Motor neuron (in vitro differentiated cells): Measurements from ENCODE around the gene RALGPS1. TPM values are rescaled to one million over a fixed set of nuclear protein-coding genes. Genes with fewer than 3 reads are reported as not detected.

Source experiments
- ATAC-seq, 8 experiments: fragments of 200-7000 bp; cut with Tn5 transposase; replicated peaks in 6 of 8; 2 replicates each; pipeline ENCODE4 v1.8.0; 2021; ENCODE audit warnings: mild to moderate bottlenecking in 8 of 8, moderate library complexity in 8 of 8
- H3K27ac ChIP-seq, 2 donors: fragments of 250-450 bp; sonication (Bioruptor Pico); 2 replicates each; pipeline ENCODE4 v1.9.0; 2021; ENCODE audit warnings: antibody characterized with exemption in 2 of 2, mild to moderate bottlenecking in 2 of 2, moderate library complexity in 1 of 2
- H3K4me1 ChIP-seq, 2 donors: fragments of 250-450 bp; sonication (Bioruptor Pico); replicated peaks in 1 of 2; 2 replicates each; pipeline ENCODE4 v1.6.1; 2021; ENCODE audit warnings: antibody characterized with exemption in 2 of 2, mild to moderate bottlenecking in 2 of 2, moderate library complexity in 1 of 2
- H3K4me3 ChIP-seq, 5 donors: fragments of 250-450 bp; sonication (Bioruptor Pico); 2 replicates each; pipeline ENCODE4 v1.9.0; 2021; ENCODE audit warnings: antibody characterized with exemption in 5 of 5, mild to moderate bottlenecking in 5 of 5, moderate library complexity in 4 of 5
- WGBS, 10 experiments: fragments of 450-650 bp; shearing (Covaris generic); methylation state at CpG; one replicate each; pipeline ENCODE4 v1.0.0; 2022; 5-methylcytosine and 5-hydroxymethylcytosine counted together
- in situ Hi-C, 9 experiments: fragments of 400-800 bp; cut with MboI; loops; one replicate each; pipeline ENCODE4 v1.15.0; 2021; ENCODE audit warnings: low sequenced_read_pairs in 9 of 9, low pct_unique_long_range_greater_than_20kb in 2 of 9; ENCODE audit not compliant: unreplicated experiment in 9 of 9
- total RNA-seq, 8 experiments: library from RNA; unstranded; fragments of 300-600 nt; gene quantifications; 2 replicates each; pipeline versions ENCODE4 v1.2.3 to v1.2.4, GENCODE V29; 2022

The RALGPS1 gene
- total RNA-seq, 8 experiments from 2014 or later = 4.3 to 29.6 (median 17.3) TPM

- no peak overlapping the region for H3K27ac ChIP-seq
- peaks cover 3 to 5% of the 10 kb centered on the region in 2 donors for H3K4me1 ChIP-seq
- no peak overlapping the region for H3K4me3 ChIP-seq
- WGBS, 10 experiments = 40 to 100% (median 79%) methylated on average over 1 to 2 of the region's 2 CpGs; no CpG with 5 or more reads in 4 of the 10 experiments
- in situ Hi-C loops = no loop called here
- peak in 3 of 8 experiments; percentile 17 to 49 (median 43) for ATAC-seq
Measured at GRCh38 chr9:127027694-127028093, 113.1 kb downstream of the RALGPS1 start.

GRCh38 chr9:127029548-127029947 lies 115.0 kb downstream of the RALGPS1 start:
- ATAC-seq = no peak
- no peak overlapping the region for H3K27ac ChIP-seq
- H3K4me3 ChIP-seq = no peak overlapping the region
- in situ Hi-C loops = no loop called here
- H3K4me1 ChIP-seq = peaks cover 3 to 5% of the 10 kb centered on the region in 2 donors
- WGBS, 10 experiments = 79 to 100% (median 87%) methylated on average over 1 to 6 of the region's 11 CpGs; no CpG with 5 or more reads in 6 of the 10 experiments

DNA sequence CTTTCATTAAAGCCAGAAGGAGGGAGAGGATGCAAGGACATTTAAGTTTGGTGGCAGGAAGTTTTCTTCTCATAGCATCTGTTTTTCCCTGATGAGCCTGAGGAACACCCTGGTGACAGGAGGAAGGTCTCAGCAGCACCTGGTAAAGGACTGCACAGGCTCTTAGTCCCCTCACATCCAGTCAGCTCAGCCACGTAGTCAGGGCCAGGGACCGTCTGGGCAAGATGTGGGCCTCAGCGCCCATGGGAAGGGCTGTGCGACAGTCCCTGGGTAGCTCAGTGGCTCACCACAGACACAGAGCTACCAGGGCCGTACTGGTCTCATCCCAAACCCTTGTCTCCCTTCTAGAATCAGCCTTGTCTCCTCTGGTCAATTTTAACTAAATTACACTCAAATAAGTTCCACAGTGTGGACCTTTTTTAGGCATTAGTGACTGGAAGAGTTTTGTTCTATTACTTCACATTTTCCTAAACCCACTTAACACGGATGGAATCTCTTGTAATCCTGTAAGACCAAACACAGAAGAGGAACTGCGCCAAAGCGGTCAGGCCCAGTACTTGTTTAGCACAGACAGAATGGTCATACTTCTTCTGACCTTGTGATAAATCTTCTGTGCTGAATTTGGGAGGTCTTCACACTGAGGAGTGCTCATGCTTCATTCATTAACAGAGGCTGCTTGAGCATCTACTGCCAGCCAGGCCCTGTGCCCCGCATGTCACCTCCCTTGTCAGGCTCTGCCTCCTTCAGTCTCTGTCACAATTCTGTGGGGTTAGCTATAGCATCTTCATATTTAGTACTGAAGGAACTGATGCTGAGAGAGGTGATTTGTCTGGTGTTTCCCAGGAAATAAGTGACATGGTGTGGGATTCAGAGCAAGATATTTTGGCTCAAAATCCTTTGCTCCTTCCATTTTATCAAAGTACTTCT lies 116.5 kb downstream of the RALGPS1 start:
- ATAC-seq = no peak
- Histone ChIP-seq H3K4me1 (peaks cover 3 to 5% of the 10 kb centered on the region in 2 donors), H3K4me3 (no peak overlapping the region), H3K27ac (no peak overlapping the region)
- in situ Hi-C loops = no loop called here
- 68 to 94% (median 83%) methylated on average over 1 to 6 of the region's 9 CpGs; no CpG with 5 or more reads in 4 of the 10 experiments for WGBS, 10 experiments

- H3K27ac ChIP-seq = no peak overlapping the region
- H3K4me3 ChIP-seq = no peak overlapping the region
- in situ Hi-C loops = no loop called here
- peaks cover 3 to 5% of the 10 kb centered on the region in 2 donors for H3K4me1 ChIP-seq
- ATAC-seq = no peak
- 48 to 100% (median 70%) methylated on average over 1 to 4 of the region's 4 CpGs; no CpG with 5 or more reads in 1 of the 10 experiments for WGBS, 10 experiments
Measured at GRCh38 chr9:127032256-127032655, 117.7 kb downstream of the RALGPS1 start.

DNA sequence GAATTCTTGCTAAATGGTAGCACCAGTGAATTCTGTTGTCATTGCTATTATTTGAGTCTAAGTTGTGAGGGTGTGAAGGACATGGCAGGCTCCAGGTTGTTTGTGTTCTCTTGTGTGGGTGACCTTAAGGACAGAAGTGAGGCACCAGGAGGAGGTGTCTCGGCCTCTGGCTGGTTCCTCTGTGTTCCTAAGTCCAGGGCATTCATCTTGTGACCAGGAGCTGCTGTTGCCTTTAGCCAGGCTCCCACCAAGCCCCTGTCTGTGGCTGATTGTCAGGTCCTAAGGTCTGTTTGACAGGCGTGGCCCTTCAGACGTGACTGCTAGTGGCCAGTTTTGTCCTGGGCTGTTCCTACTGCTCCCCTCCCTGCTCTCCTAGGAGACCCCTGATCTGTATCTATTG lies 118.5 kb downstream of the RALGPS1 start:
- no peak for ATAC-seq

DNA sequence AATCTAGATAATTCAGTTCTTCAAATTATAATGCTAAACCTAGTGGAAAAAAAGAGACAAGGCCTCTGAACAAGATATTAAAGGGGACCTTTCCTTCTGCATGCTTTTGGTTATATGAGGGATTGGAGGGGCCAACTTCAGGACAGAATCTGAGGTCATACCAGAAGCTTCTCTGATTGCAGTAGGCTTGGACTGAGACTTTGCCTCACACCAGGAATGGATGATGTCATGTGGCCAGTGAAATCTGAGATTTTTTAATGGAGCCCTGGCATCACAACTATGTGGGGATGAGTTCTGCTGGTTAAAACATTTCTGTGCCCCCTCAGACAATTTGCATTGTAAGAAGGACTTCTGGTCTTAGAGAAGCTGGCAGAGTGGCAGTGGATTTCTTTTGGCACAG lies 119.2 kb downstream of the RALGPS1 start:
- H3K4me1 ChIP-seq = no peaks in the 10 kb centered on the region
- peak in 2 of 8 experiments; percentile 44 to 52 for ATAC-seq
- in situ Hi-C loops = no loop called here
- H3K4me3 ChIP-seq = no peak overlapping the region
- no peak overlapping the region for H3K27ac ChIP-seq

More for the DNA sequence above, 118.5 kb downstream of the RALGPS1 start:
- Histone ChIP-seq H3K4me1 (no peaks in the 10 kb centered on the region), H3K27ac (no peak overlapping the region), H3K4me3 (no peak overlapping the region)
- 80 to 100% (median 90%) methylated on average over 1 to 2 of the region's 3 CpGs; no CpG with 5 or more reads in 7 of the 10 experiments for WGBS, 10 experiments
- in situ Hi-C loops = no loop called here

DNA sequence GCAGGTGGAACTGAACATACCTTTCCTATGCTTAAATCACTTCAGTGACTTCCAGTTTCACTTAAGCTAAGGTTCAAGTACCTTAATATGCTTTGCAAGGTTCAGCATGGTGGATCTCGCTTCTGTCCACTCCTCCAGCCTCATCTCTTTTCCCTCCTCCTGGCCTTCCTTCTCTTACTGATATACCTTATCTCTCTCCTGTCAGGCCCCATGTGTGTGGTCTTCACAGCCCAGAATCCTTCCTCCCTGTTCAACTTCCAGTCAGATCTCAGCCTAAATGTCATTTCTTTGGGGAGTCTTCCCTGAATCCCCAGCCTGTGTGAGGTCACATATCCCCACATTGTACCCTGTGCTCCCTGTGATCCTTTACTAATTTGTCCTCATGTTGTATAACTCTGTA lies 120.1 kb downstream of the RALGPS1 start:
- Histone ChIP-seq H3K4me1 (no peaks in the 10 kb centered on the region), H3K4me3 (no peak overlapping the region), H3K27ac (no peak overlapping the region)
- ATAC-seq = no peak
- 100% methylated on average over 1 of the region's 1 CpG; no CpG with 5 or more reads in 5 of the 10 experiments for WGBS, 10 experiments
- in situ Hi-C loops = no loop called here

DNA sequence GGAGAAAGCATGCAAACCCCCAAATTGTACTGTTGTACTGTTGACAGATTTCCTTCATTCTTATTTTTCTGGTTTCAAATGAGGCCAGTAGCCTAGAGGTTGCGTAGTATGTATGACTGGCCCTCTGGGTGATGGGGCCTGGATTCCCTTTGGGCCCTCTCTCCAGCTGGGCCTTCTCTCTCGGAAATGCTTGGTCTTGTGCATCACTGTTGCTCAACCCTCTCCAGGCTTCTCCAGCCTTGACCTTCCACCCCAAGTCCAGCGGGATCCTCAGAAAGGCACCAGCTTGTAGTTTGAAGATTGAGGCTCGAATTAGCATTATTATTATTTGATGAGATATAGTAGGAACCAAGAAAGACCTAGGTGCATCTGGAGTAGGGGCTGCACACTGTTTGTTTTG lies 120.8 kb downstream of the RALGPS1 start:
- no peak for ATAC-seq
- H3K4me1 ChIP-seq = no peaks in the 10 kb centered on the region
- no peak overlapping the region for H3K27ac ChIP-seq
- no peak overlapping the region for H3K4me3 ChIP-seq
- in situ Hi-C loops = no loop called here
- WGBS, 10 experiments = 67 to 100% (median 85%) methylated on average over 1 to 4 of the region's 4 CpGs; no CpG with 5 or more reads in 4 of the 10 experiments

GRCh38 chr9:127035948-127036347 lies 121.4 kb downstream of the RALGPS1 start:
- 28 to 100% (median 82%) methylated on average over 1 to 4 of the region's 4 CpGs; no CpG with 5 or more reads in 4 of the 10 experiments for WGBS, 10 experiments
- ATAC-seq = peak in 2 of 8 experiments; percentile 31 to 37
- in situ Hi-C loops = no loop called here
- Histone ChIP-seq H3K4me3 (no peak overlapping the region), H3K27ac (no peak overlapping the region), H3K4me1 (no peaks in the 10 kb centered on the region)

- H3K27ac ChIP-seq = no peak overlapping the region
- H3K4me1 ChIP-seq = no peaks in the 10 kb centered on the region
- in situ Hi-C loops = no loop called here
- no peak for ATAC-seq
- H3K4me3 ChIP-seq = no peak overlapping the region
- WGBS, 10 experiments = 56 to 100% (median 83%) methylated on average over 1 to 2 of the region's 2 CpGs; no CpG with 5 or more reads in 2 of the 10 experiments
Measured at GRCh38 chr9:127036437-127036836, 121.9 kb downstream of the RALGPS1 start.

GRCh38 chr9:127038531-127038930 lies 123.9 kb downstream of the RALGPS1 start:
- Histone ChIP-seq H3K4me1 (no peaks in the 10 kb centered on the region), H3K27ac (no peak overlapping the region), H3K4me3 (no peak overlapping the region)
- ATAC-seq = no peak
- 40 to 94% (median 74%) methylated on average over 1 to 5 of the region's 5 CpGs for WGBS, 10 experiments
- in situ Hi-C loops = no loop called here

- Histone ChIP-seq H3K4me3 (no peak overlapping the region), H3K4me1 (no peaks in the 10 kb centered on the region), H3K27ac (no peak overlapping the region)
- 43 to 90% (median 86%) methylated on average over 1 to 2 of the region's 2 CpGs; no CpG with 5 or more reads in 5 of the 10 experiments for WGBS, 10 experiments
- no peak for ATAC-seq
- in situ Hi-C loops = no loop called here
Measured at GRCh38 chr9:127039492-127039891, 124.9 kb downstream of the RALGPS1 start.

- no peak overlapping the region for H3K4me3 ChIP-seq
- in situ Hi-C loops = no loop called here
Measured at GRCh38 chr9:127045148-127045547, 130.6 kb downstream of the RALGPS1 start.

More at GRCh38 chr9:127045148-127045547, 130.6 kb downstream of the RALGPS1 start:
- no peaks in the 10 kb centered on the region for H3K4me1 ChIP-seq
- 91 to 100% (median 100%) methylated on average over 1 of the region's 1 CpG; no CpG with 5 or more reads in 2 of the 10 experiments for WGBS, 10 experiments
- no peak for ATAC-seq
- H3K27ac ChIP-seq = no peak overlapping the region
